Right lobe of liver (tissue), 4 donors: Measurements from ENCODE around the gene MFSD6.

Experiments
- POLR2A ChIP-seq: fragments of 450-650 bp; IDR thresholded peaks from one replicate; pipeline ENCODE4 v1.6.1; 2017; ENCODE audit warnings: antibody characterized with exemption, mild to moderate bottlenecking
- TF ChIP-seq, protein P1 (sequence below), 4 donors: fragments of 200-600 bp in 3 of 4; fragments of 450-650 bp in 1 of 4; IDR thresholded peaks; one replicate each; pipeline versions ENCODE4 v1.5.1 to v1.8.0; 2016 to 2022; ENCODE audit warnings: antibody characterized with exemption in 4 of 4, mild to moderate bottlenecking in 2 of 4
- donor health status: DM: no; HTN: no; CAD: no.
- donor health status: DM: no; HTN: no; CAD: no.
- donor health status: DM: no; HTN: yes; CAD: no.

DNA sequence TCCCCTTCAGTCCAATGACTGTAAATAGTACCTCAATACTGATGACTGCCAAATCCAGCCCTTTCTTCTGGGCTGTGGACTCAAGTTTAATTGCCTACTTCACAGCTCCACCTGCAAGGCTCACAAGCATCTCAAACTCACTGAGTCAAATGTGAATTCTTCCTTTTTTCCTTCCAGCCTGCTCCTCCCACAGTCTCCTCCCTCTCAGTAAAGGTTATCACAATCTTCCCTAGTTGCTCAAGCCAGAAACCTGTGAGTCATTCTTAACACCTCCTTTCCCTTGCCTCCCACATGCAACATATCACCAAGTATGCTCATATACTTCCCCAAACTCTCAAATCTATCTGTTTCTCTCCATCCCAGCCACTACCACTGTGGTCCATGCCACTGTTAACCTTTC, 3.7 kb upstream of the MFSD6 start:
- TF ChIP-seq, protein P1, sequence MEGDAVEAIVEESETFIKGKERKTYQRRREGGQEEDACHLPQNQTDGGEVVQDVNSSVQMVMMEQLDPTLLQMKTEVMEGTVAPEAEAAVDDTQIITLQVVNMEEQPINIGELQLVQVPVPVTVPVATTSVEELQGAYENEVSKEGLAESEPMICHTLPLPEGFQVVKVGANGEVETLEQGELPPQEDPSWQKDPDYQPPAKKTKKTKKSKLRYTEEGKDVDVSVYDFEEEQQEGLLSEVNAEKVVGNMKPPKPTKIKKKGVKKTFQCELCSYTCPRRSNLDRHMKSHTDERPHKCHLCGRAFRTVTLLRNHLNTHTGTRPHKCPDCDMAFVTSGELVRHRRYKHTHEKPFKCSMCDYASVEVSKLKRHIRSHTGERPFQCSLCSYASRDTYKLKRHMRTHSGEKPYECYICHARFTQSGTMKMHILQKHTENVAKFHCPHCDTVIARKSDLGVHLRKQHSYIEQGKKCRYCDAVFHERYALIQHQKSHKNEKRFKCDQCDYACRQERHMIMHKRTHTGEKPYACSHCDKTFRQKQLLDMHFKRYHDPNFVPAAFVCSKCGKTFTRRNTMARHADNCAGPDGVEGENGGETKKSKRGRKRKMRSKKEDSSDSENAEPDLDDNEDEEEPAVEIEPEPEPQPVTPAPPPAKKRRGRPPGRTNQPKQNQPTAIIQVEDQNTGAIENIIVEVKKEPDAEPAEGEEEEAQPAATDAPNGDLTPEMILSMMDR (IDR thresholded peaks at IDR 0.05), result no peak
- TF ChIP-seq POLR2A, result no peak
